WTC11 (cell line): ENCODE results near the gene TFDP1. TPM values are rescaled to one million over a fixed set of nuclear protein-coding genes. Genes with fewer than 3 reads are reported as not detected.

Experiments used
- ATAC-seq: fragments of 200-7000 bp; cut with Tn5 transposase; 2 replicates; pipeline ENCODE4 v1.10.0; 2021; ENCODE audit warnings: mild to moderate bottlenecking, moderate library complexity
- CTCF ChIA-PET: fragments of 300-600 bp; sonication (Branson Sonifier 250); formaldehyde crosslinking; loops from one replicate; lab custom pipeline; 2021; ENCODE audit warnings: antibody characterized with exemption; lab: Charles Lee
- POLR2A ChIA-PET: fragments of 350-600 bp; sonication (Branson Sonifier 250); formaldehyde crosslinking; loops from one replicate; lab custom pipeline; 2021; ENCODE audit warnings: antibody characterized with exemption; lab: Charles Lee
- DNase-seq: peaks from one replicate; pipeline ENCODE4 v3.0.0; 2021; ENCODE audit warnings: low spot score
- H3K27ac Mint-ChIP-seq: 2 replicates; pipeline ENCODE4 v1.8.0; 2021; ENCODE audit warnings: mixed read lengths
- H3K27me3 Mint-ChIP-seq: 2 replicates; pipeline ENCODE4 v1.8.0; 2021; ENCODE audit warnings: low read depth, mild to moderate bottlenecking, moderate library complexity, mixed read lengths
- H3K36me3 Mint-ChIP-seq: 2 replicates; pipeline ENCODE4 v1.8.0; 2021; ENCODE audit warnings: mixed read lengths
- H3K4me1 Mint-ChIP-seq: 2 replicates; pipeline ENCODE4 v1.8.0; 2022; ENCODE audit warnings: mixed read lengths
- H3K4me3 Mint-ChIP-seq: 2 replicates; pipeline ENCODE4 v1.8.0; 2021; ENCODE audit warnings: mild to moderate bottlenecking, moderate library complexity, mixed read lengths
- H3K9me3 Mint-ChIP-seq: 2 replicates; pipeline ENCODE4 v1.8.0; 2021; ENCODE audit warnings: mixed read lengths
- CREB1 ChIP-seq: sonication (generic); formaldehyde crosslinking; IDR thresholded peaks from 2 replicates; pipeline ENCODE4 v1.8.0; 2023; ENCODE audit warnings: mild to moderate bottlenecking, missing genetic modification reagents
- E2F4 ChIP-seq: sonication (generic); formaldehyde crosslinking; IDR thresholded peaks from 2 replicates; pipeline ENCODE4 v1.8.1; 2022; ENCODE audit warnings: low read depth, mild to moderate bottlenecking, moderate library complexity, missing genetic modification reagents, borderline replicate concordance
- EMX1 ChIP-seq: fragments of 250-450 bp; sonication (Bioruptor Pico); IDR thresholded peaks from 2 replicates; pipeline ENCODE4 v1.8.0; 2021; ENCODE audit warnings: mild to moderate bottlenecking
- GABPB1 ChIP-seq: sonication (generic); formaldehyde crosslinking; IDR thresholded peaks from 2 replicates; pipeline ENCODE4 v1.8.1; 2023; ENCODE audit warnings: mild to moderate bottlenecking, missing genetic modification reagents
- HMGXB4 ChIP-seq: sonication (generic); formaldehyde crosslinking; IDR thresholded peaks from 2 replicates; pipeline ENCODE4 v1.8.1; 2023; ENCODE audit warnings: mild to moderate bottlenecking, moderate library complexity, missing genetic modification reagents
- IRF2 ChIP-seq: sonication (generic); formaldehyde crosslinking; IDR thresholded peaks from 2 replicates; pipeline ENCODE4 v1.8.0; 2022; ENCODE audit warnings: low read depth, missing genetic modification reagents, borderline replicate concordance
- JAZF1 ChIP-seq: fragments of 250-450 bp; sonication (Bioruptor Pico); IDR thresholded peaks from 2 replicates; pipeline ENCODE4 v1.9.0; 2021; ENCODE audit warnings: moderate library complexity, mild to moderate bottlenecking, inconsistent platforms
- NFYB ChIP-seq: sonication (generic); formaldehyde crosslinking; conservative IDR thresholded peaks from 2 replicates; pipeline ENCODE4 v1.8.0; 2022; ENCODE audit warnings: low read depth, missing genetic modification reagents
- NR2C2 ChIP-seq: sonication (generic); formaldehyde crosslinking; IDR thresholded peaks from 2 replicates; pipeline ENCODE4 v1.8.0; 2022; ENCODE audit warnings: mild to moderate bottlenecking, missing genetic modification reagents
- PRRX2 ChIP-seq: fragments of 250-450 bp; sonication (Bioruptor Pico); IDR thresholded peaks from 2 replicates; pipeline ENCODE4 v1.8.0; 2021; ENCODE audit warnings: mild to moderate bottlenecking
- SMAD4 ChIP-seq: sonication (generic); formaldehyde crosslinking; IDR thresholded peaks from 2 replicates; pipeline ENCODE4 v1.8.0; 2022; ENCODE audit warnings: mild to moderate bottlenecking, missing genetic modification reagents
- USF1 ChIP-seq: sonication (generic); formaldehyde crosslinking; IDR thresholded peaks from 2 replicates; pipeline ENCODE4 v1.8.0; 2022; ENCODE audit warnings: mild to moderate bottlenecking, missing genetic modification reagents
- ZNF416 ChIP-seq: fragments of 250-450 bp; sonication (Bioruptor Pico); IDR thresholded peaks from 2 replicates; pipeline ENCODE4 v1.9.0; 2021; ENCODE audit warnings: mild to moderate bottlenecking, inconsistent platforms
- total RNA-seq: library from RNA; stranded (reverse); gene quantifications from 3 replicates; pipeline ENCODE4 v1.2.3, GENCODE V29; 2021
- TF ChIP-seq, protein P1 (sequence below): sonication (generic); formaldehyde crosslinking; IDR thresholded peaks from 2 replicates; pipeline ENCODE4 v1.8.1; 2022; ENCODE audit warnings: mild to moderate bottlenecking, missing genetic modification reagents, moderate library complexity, borderline replicate concordance
- TF ChIP-seq, protein P2 (sequence below): sonication (generic); formaldehyde crosslinking; IDR thresholded peaks from 2 replicates; pipeline ENCODE4 v1.8.0; 2022; ENCODE audit warnings: mild to moderate bottlenecking, missing genetic modification reagents
- TF ChIP-seq, protein P3 (sequence below): sonication (generic); formaldehyde crosslinking; IDR thresholded peaks from 2 replicates; pipeline ENCODE4 v1.8.1; 2022; ENCODE audit warnings: mild to moderate bottlenecking, moderate library complexity, missing genetic modification reagents
- TF ChIP-seq, protein P4 (sequence below): sonication (generic); formaldehyde crosslinking; IDR thresholded peaks from 2 replicates; pipeline ENCODE4 v1.8.1; 2023; ENCODE audit warnings: mild to moderate bottlenecking, missing genetic modification reagents, borderline replicate concordance

The TFDP1 gene
- total RNA-seq, 1 experiment from 2014 or later, result 61.2 TPM

- TF ChIP-seq, protein P1, sequence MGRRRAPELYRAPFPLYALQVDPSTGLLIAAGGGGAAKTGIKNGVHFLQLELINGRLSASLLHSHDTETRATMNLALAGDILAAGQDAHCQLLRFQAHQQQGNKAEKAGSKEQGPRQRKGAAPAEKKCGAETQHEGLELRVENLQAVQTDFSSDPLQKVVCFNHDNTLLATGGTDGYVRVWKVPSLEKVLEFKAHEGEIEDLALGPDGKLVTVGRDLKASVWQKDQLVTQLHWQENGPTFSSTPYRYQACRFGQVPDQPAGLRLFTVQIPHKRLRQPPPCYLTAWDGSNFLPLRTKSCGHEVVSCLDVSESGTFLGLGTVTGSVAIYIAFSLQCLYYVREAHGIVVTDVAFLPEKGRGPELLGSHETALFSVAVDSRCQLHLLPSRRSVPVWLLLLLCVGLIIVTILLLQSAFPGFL (CRISPR knock-in tag), result no peak
- TF ChIP-seq HMGXB4 (CRISPR knock-in tag), result no peak
Observed at GRCh38 chr13:113586661-113587479, 2.3 kb downstream of the TFDP1 start (continued).

- DNase-seq, result no peak
- ATAC-seq, result no peak
- H3K36me3 Mint-ChIP-seq, result peaks cover 31% of the 10 kb centered on the region
Observed at GRCh38 chr13:113588394-113589111, 4.0 kb downstream of the TFDP1 start.

DNA sequence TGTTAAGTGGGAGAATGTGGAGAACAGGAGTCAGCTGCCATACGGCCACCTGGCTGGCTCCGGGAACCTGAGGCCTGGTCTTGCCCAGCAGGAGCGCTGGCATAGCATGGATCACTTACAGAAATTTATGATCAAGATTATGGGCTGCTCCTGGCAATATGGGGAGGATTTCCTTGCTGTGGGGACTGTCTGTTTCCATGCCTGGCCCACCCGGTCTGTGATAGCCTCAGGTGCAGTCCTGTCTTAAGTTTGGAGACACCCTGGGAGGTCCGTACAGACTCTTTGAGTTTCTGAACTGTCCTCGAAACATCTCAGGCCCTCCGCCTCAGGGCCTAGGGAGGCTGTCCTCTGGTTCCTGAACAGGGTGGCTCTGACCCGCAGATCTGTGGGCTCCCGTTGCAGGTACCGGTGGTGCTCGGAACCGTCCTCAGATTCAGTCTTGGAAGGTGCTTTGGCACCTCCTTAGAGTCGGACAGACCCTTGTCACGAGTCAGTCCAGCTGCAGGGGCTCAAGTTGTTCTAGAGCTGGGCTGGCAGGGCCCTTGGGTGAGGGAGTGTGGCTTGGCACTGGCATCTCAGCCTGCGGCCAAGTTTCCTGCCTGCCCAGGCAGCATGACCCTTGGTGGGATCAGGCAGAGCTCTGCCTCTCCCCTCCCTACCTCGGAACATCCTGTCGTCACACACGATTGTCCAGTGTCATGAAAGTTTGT lies 4.9 kb downstream of the TFDP1 start:
- H3K27me3 Mint-ChIP-seq, result no peaks in the 10 kb centered on the region
- H3K36me3 Mint-ChIP-seq, result peaks cover 31% of the 10 kb centered on the region
- no peak for DNase-seq
- no peaks in the 10 kb centered on the region for H3K9me3 Mint-ChIP-seq
- CTCF ChIA-PET, result interaction anchor here (0.9 to 1.8 kb wide), 3 partner anchors 27 to 60 kb away, joined by 3 to 6 read pairs (median 4); no protein-coding TSS in a partner anchor
- peak overlapping the region; percentile 61; the same call in 1 of the 2 replicates for H3K27ac Mint-ChIP-seq
- POLR2A ChIA-PET, result interaction anchor here (0.6 kb wide), 1 partner anchor 723 kb away, joined by 4 read pairs; no protein-coding TSS in a partner anchor
- peaks cover 9% of the 10 kb centered on the region for H3K4me1 Mint-ChIP-seq
- H3K4me3 Mint-ChIP-seq, result no peak overlapping the region
- no peak for ATAC-seq
- TF ChIP-seq NFYB (CRISPR knock-in tag) (no peak), EMX1 (CRISPR knock-in tag) (no peak), NR2C2 (CRISPR knock-in tag) (no peak), HMGXB4 (CRISPR knock-in tag) (no peak), JAZF1 (no peak), CREB1 (CRISPR knock-in tag) (no peak), SMAD4 (no peak), GABPB1 (CRISPR knock-in tag) (no peak), E2F4 (CRISPR knock-in tag) (no peak), ZNF416 (no peak)
- TF ChIP-seq, protein P2, sequence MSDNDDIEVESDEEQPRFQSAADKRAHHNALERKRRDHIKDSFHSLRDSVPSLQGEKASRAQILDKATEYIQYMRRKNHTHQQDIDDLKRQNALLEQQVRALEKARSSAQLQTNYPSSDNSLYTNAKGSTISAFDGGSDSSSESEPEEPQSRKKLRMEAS, result no peak
- TF ChIP-seq, protein P3, sequence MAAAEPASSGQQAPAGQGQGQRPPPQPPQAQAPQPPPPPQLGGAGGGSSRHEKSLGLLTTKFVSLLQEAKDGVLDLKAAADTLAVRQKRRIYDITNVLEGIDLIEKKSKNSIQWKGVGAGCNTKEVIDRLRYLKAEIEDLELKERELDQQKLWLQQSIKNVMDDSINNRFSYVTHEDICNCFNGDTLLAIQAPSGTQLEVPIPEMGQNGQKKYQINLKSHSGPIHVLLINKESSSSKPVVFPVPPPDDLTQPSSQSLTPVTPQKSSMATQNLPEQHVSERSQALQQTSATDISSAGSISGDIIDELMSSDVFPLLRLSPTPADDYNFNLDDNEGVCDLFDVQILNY (CRISPR knock-in tag), result no peak
- TF ChIP-seq, protein P4, sequence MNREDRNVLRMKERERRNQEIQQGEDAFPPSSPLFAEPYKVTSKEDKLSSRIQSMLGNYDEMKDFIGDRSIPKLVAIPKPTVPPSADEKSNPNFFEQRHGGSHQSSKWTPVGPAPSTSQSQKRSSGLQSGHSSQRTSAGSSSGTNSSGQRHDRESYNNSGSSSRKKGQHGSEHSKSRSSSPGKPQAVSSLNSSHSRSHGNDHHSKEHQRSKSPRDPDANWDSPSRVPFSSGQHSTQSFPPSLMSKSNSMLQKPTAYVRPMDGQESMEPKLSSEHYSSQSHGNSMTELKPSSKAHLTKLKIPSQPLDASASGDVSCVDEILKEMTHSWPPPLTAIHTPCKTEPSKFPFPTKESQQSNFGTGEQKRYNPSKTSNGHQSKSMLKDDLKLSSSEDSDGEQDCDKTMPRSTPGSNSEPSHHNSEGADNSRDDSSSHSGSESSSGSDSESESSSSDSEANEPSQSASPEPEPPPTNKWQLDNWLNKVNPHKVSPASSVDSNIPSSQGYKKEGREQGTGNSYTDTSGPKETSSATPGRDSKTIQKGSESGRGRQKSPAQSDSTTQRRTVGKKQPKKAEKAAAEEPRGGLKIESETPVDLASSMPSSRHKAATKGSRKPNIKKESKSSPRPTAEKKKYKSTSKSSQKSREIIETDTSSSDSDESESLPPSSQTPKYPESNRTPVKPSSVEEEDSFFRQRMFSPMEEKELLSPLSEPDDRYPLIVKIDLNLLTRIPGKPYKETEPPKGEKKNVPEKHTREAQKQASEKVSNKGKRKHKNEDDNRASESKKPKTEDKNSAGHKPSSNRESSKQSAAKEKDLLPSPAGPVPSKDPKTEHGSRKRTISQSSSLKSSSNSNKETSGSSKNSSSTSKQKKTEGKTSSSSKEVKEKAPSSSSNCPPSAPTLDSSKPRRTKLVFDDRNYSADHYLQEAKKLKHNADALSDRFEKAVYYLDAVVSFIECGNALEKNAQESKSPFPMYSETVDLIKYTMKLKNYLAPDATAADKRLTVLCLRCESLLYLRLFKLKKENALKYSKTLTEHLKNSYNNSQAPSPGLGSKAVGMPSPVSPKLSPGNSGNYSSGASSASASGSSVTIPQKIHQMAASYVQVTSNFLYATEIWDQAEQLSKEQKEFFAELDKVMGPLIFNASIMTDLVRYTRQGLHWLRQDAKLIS, result no peak

More at GRCh38 chr13:113588394-113589111, 4.0 kb downstream of the TFDP1 start:
- Mint-ChIP-seq H3K9me3 (no peaks in the 10 kb centered on the region), H3K27me3 (no peaks in the 10 kb centered on the region), H3K27ac (peak overlapping the region; percentile 61), H3K4me1 (peaks cover 12% of the 10 kb centered on the region), H3K4me3 (no peak overlapping the region)
- CTCF ChIA-PET, result no interaction called here
- POLR2A ChIA-PET, result interaction anchor here (0.6 kb wide), 1 partner anchor 724 kb away, joined by 4 read pairs; no protein-coding TSS in a partner anchor
- TF ChIP-seq PRRX2 (no peak), USF1 (no peak), IRF2 (CRISPR knock-in tag) (no peak)
